HepG2 (cell line): ENCODE results near the gene CISD1. TPM values are rescaled to one million over a fixed set of nuclear protein-coding genes. Genes with fewer than 3 reads are reported as not detected.
A peak's percentile ranks its signal among the peaks of the same experiment; 100 is the strongest.

Source experiments
- ATAD3A ChIP-seq: sonication (generic); formaldehyde crosslinking; IDR thresholded peaks from 2 replicates; pipeline ENCODE4 v1.4.0; 2020; ENCODE audit warnings: missing genetic modification reagents
- GZF1 ChIP-seq: sonication (generic); formaldehyde crosslinking; IDR thresholded peaks from 2 replicates; pipeline ENCODE4 v1.5.1; 2020; ENCODE audit warnings: mild to moderate bottlenecking, missing genetic modification reagents
- NR2F1 ChIP-seq, 2 experiments: fragments of 450-650 bp in 1 of 2; formaldehyde crosslinking in 1 of 2; IDR thresholded peaks; 2 replicates each; pipeline versions ENCODE4 v1.5.0 to v1.6.1; 2016 to 2020; ENCODE audit warnings: mild to moderate bottlenecking in 1 of 2, missing compliant biosample characterization in 1 of 2, missing genetic modification reagents in 1 of 2, moderate library complexity in 1 of 2
- SALL1 ChIP-seq: sonication (generic); formaldehyde crosslinking; IDR thresholded peaks from 2 replicates; pipeline ENCODE4 v1.8.0; 2022; ENCODE audit warnings: mild to moderate bottlenecking, missing genetic modification reagents
- SMYD3 ChIP-seq: sonication (generic); formaldehyde crosslinking; IDR thresholded peaks from 2 replicates; pipeline ENCODE4 v1.8.1; 2023; ENCODE audit warnings: mild to moderate bottlenecking, missing genetic modification reagents
- ZNF512B ChIP-seq: sonication (generic); formaldehyde crosslinking; IDR thresholded peaks from 2 replicates; pipeline ENCODE4 v1.5.1; 2020; ENCODE audit warnings: missing genetic modification reagents, mild to moderate bottlenecking, borderline replicate concordance
- ZNF562 ChIP-seq: sonication (generic); formaldehyde crosslinking; IDR thresholded peaks from 2 replicates; pipeline ENCODE4 v1.8.0; 2022; ENCODE audit warnings: missing genetic modification reagents, borderline replicate concordance
- polyA plus RNA-seq, 8 experiments: library from polyadenylated mRNA; depleted of rRNA in 3 of 8; stranded (reverse) in 7 of 8; unstranded in 1 of 8; fragments of >200 nt; fragmentation: Illumina TruSeq in 4 of 8; extraction: Trizol in 4 of 8; gene quantifications; 2 replicates each; pipeline versions ENCODE4 v1.2.1 to v1.2.3, GENCODE V29; 2011 to 2016; ENCODE audit warnings: low read depth in 4 of 8, missing spikeins in 1 of 8, mixed read lengths in 1 of 8; ENCODE audit not compliant: insufficient read depth in 1 of 8
- total RNA-seq, 5 experiments: library from RNA; depleted of rRNA; stranded (reverse); fragments of >200 nt; fragmentation: Illumina TruSeq; extraction: Trizol; gene quantifications; 2 replicates each; pipeline ENCODE4 v1.2.3, GENCODE V29; 2016; ENCODE audit warnings: low read depth in 1 of 5
- TF ChIP-seq, protein P1 (sequence below): sonication (generic); formaldehyde crosslinking; IDR thresholded peaks from 2 replicates; pipeline ENCODE4 v1.4.0; 2020; ENCODE audit warnings: low read depth, missing genetic modification reagents
- TF ChIP-seq, protein P2 (sequence below): sonication (generic); formaldehyde crosslinking; IDR thresholded peaks from 2 replicates; pipeline ENCODE4 v1.5.0; 2020; ENCODE audit warnings: missing genetic modification reagents
- TF ChIP-seq, protein P3 (sequence below): sonication (generic); formaldehyde crosslinking; IDR thresholded peaks from 2 replicates; pipeline ENCODE4 v1.5.1; 2020; ENCODE audit warnings: mild to moderate bottlenecking, missing genetic modification reagents, borderline replicate concordance
- TF ChIP-seq, protein P4 (sequence below): sonication (generic); formaldehyde crosslinking; IDR thresholded peaks from 2 replicates; pipeline ENCODE4 v1.5.0; 2020; ENCODE audit warnings: missing genetic modification reagents, mild to moderate bottlenecking, borderline replicate concordance

The CISD1 gene
- total and polyA plus RNA-seq, 2 of the 13 experiments (the other 11 are each of a cell fraction or from before 2014, with no cell fraction given): 63.4 to 78.9 TPM

DNA sequence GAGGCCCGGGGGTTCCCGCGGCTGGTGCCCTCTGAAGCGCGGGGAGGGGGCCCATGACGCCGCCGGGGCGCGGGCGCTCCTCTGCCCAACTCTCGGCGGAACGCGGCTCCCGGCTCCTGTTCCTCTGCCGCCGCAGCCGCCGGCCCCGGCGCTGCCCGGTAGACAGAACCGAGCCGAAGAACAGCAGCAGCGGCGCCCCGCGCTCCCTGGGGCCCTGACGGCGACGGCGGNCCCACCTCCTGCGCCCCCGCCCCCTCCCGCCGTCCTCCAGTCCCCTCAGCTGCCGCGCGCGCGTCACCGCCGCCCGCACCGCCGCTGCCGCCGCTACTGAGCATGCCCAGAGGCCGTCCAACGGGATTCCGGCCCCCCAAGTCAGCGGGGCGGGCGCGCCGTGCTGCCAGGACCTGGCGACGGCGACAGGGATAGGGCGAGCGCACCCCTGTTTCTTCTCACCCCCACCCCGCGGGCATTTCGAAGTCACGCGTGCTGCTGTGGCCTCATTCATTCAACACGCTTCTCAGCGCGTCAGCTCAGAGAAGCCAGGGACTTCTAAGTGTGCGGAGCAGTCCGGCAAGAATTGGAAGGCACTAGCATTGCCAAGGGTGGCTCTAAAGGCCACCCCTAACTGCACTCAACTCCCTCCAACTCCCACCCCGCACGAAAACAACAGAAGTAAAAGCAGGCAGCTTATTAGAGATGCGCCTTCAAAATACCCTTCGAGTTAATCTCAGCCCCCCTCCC, 1.1 kb upstream of the CISD1 start, which contains the start of gene IPMK (continued):
- TF ChIP-seq, protein P1, sequence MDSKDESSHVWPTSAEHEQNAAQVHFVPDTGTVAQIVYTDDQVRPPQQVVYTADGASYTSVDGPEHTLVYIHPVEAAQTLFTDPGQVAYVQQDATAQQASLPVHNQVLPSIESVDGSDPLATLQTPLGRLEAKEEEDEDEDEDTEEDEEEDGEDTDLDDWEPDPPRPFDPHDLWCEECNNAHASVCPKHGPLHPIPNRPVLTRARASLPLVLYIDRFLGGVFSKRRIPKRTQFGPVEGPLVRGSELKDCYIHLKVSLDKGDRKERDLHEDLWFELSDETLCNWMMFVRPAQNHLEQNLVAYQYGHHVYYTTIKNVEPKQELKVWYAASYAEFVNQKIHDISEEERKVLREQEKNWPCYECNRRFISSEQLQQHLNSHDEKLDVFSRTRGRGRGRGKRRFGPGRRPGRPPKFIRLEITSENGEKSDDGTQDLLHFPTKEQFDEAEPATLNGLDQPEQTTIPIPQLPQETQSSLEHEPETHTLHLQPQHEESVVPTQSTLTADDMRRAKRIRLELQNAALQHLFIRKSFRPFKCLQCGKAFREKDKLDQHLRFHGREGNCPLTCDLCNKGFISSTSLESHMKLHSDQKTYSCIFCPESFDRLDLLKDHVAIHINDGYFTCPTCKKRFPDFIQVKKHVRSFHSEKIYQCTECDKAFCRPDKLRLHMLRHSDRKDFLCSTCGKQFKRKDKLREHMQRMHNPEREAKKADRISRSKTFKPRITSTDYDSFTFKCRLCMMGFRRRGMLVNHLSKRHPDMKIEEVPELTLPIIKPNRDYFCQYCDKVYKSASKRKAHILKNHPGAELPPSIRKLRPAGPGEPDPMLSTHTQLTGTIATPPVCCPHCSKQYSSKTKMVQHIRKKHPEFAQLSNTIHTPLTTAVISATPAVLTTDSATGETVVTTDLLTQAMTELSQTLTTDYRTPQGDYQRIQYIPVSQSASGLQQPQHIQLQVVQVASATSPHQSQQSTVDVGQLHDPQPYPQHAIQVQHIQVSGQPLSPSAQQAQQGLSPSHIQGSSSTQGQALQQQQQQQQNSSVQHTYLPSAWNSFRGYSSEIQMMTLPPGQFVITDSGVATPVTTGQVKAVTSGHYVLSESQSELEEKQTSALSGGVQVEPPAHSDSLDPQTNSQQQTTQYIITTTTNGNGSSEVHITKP (CRISPR knock-in tag): 0 out of 2 replicates have a peak, but pooled peaks have one; percentile 28
- TF ChIP-seq SALL1 (CRISPR knock-in tag) (peak; percentile 82; the same call in 1 of the 2 replicates), SMYD3 (CRISPR knock-in tag) (no peak), NR2F1 (CRISPR knock-in tag; IDR thresholded peaks at IDR 0.05) (no peak), GZF1 (CRISPR knock-in tag) (peak; percentile 56; the same call in 1 of the 2 replicates), ATAD3A (no peak), ZNF512B (CRISPR knock-in tag) (0 out of 2 replicates have a peak, but pooled peaks have one; percentile 85), ZNF562 (CRISPR knock-in tag) (no peak)
- TF ChIP-seq, protein P2, sequence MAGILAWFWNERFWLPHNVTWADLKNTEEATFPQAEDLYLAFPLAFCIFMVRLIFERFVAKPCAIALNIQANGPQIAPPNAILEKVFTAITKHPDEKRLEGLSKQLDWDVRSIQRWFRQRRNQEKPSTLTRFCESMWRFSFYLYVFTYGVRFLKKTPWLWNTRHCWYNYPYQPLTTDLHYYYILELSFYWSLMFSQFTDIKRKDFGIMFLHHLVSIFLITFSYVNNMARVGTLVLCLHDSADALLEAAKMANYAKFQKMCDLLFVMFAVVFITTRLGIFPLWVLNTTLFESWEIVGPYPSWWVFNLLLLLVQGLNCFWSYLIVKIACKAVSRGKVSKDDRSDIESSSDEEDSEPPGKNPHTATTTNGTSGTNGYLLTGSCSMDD (CRISPR knock-in tag): no peak
- TF ChIP-seq, protein P3, sequence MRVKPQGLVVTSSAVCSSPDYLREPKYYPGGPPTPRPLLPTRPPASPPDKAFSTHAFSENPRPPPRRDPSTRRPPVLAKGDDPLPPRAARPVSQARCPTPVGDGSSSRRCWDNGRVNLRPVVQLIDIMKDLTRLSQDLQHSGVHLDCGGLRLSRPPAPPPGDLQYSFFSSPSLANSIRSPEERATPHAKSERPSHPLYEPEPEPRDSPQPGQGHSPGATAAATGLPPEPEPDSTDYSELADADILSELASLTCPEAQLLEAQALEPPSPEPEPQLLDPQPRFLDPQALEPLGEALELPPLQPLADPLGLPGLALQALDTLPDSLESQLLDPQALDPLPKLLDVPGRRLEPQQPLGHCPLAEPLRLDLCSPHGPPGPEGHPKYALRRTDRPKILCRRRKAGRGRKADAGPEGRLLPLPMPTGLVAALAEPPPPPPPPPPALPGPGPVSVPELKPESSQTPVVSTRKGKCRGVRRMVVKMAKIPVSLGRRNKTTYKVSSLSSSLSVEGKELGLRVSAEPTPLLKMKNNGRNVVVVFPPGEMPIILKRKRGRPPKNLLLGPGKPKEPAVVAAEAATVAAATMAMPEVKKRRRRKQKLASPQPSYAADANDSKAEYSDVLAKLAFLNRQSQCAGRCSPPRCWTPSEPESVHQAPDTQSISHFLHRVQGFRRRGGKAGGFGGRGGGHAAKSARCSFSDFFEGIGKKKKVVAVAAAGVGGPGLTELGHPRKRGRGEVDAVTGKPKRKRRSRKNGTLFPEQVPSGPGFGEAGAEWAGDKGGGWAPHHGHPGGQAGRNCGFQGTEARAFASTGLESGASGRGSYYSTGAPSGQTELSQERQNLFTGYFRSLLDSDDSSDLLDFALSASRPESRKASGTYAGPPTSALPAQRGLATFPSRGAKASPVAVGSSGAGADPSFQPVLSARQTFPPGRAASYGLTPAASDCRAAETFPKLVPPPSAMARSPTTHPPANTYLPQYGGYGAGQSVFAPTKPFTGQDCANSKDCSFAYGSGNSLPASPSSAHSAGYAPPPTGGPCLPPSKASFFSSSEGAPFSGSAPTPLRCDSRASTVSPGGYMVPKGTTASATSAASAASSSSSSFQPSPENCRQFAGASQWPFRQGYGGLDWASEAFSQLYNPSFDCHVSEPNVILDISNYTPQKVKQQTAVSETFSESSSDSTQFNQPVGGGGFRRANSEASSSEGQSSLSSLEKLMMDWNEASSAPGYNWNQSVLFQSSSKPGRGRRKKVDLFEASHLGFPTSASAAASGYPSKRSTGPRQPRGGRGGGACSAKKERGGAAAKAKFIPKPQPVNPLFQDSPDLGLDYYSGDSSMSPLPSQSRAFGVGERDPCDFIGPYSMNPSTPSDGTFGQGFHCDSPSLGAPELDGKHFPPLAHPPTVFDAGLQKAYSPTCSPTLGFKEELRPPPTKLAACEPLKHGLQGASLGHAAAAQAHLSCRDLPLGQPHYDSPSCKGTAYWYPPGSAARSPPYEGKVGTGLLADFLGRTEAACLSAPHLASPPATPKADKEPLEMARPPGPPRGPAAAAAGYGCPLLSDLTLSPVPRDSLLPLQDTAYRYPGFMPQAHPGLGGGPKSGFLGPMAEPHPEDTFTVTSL: 0 out of 2 replicates have a peak, but pooled peaks have one; percentile 41
- TF ChIP-seq, protein P4, sequence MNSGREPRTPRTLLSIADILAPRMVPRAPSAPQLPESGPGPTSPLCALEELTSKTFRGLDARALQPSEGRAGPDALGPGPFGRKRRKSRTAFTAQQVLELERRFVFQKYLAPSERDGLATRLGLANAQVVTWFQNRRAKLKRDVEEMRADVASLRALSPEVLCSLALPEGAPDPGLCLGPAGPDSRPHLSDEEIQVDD (CRISPR knock-in tag): 0 out of 2 replicates have a peak, but pooled peaks have one; percentile 61
